ENCODE results near the gene TBX5. TPM values are rescaled to one million over a fixed set of nuclear protein-coding genes. Genes with fewer than 3 reads are reported as not detected.

The TBX5 gene
- total and polyA plus RNA-seq, 2 of the 4 experiments (the other 2 are of a cell fraction), result 13.3 to 14.7 TPM

GRCh38 chr12:114412307-114412706 lies 6.4 kb upstream of the TBX5 start:
- H3K23ac ChIP-seq (ENCODE audit: low read depth, low read length), result peak overlapping the region; percentile 98
- H4K20me1 ChIP-seq (ENCODE audit: insufficient read depth, low read length), result no peaks in the 10 kb centered on the region
- CTCF ChIA-PET, result no interaction called here
- H2AFZ ChIP-seq (replicated peaks; ENCODE audit: low read length, poor library complexity), result peak overlapping the region; percentile 76
- H2AK5ac ChIP-seq (ENCODE audit: low read depth, low read length), result peak overlapping the region; percentile 87
- in situ Hi-C loops (cut with MboI; ENCODE audit: low sequenced_read_pairs), result loop anchor here (25.0 kb wide), 2 partner anchors 925 to 1225 kb away; partner anchors contain the start of genes DDX54 and RITA1
- peak overlapping the region; percentile 90 for H4K91ac ChIP-seq (ENCODE audit: insufficient read depth, low read depth, low read length)
- H3K56ac ChIP-seq (ENCODE audit: extremely low read depth, insufficient read depth, low read length), result peak overlapping the region; percentile 99; the same call in 1 of the 2 replicates
- peak overlapping the region; percentile 97 for H3K4me3 ChIP-seq (ENCODE audit: insufficient read depth, low read depth, low read length)
- H2BK20ac ChIP-seq (ENCODE audit: low read depth, low read length), result peak overlapping the region; percentile 89
- BruUV-seq (replicated peaks), result no TSS peak
- peaks cover 4% of the 10 kb centered on the region; the same call in 1 of the 2 replicates for H3K9me1 ChIP-seq (ENCODE audit: insufficient read depth, low read length)
- peak overlapping the region; percentile 87 for H3K18ac ChIP-seq (ENCODE audit: low read depth, low read length)
- H2AK9ac ChIP-seq (replicated peaks; ENCODE audit: low read depth, low read length, poor library complexity), result peak overlapping the region; percentile 95
- H3K27me3 ChIP-seq (ENCODE audit: control insufficient read depth, insufficient read depth, low read length), result no peaks in the 10 kb centered on the region
- H3K4ac ChIP-seq (ENCODE audit: low read depth, low read length), result peak overlapping the region; percentile 97
- peak overlapping the region; percentile 97 for H3K14ac ChIP-seq (replicated peaks; ENCODE audit: low read depth, low read length)
- H3K27ac ChIP-seq (ENCODE audit: insufficient read depth, low read length), result peak overlapping the region; percentile 100
- POLR2A ChIA-PET (ENCODE audit: unreplicated experiment), result no interaction called here
- DNase-seq (no peak), ATAC-seq (ENCODE audit: low read depth) (no peak)
- intact Hi-C loops (cut with micrococcal nuclease), result no loop called here
- H3K4me1 ChIP-seq (ENCODE audit: control insufficient read depth, insufficient read depth, low read length), result peaks cover 30% of the 10 kb centered on the region
- H4K5ac ChIP-seq (ENCODE audit: low read depth, low read length), result peak overlapping the region; percentile 93
- H2BK5ac ChIP-seq (ENCODE audit: low read depth, low read length, poor library complexity, severe bottlenecking), result peak overlapping the region; percentile 95
- dilution Hi-C loops (cut with HindIII; ENCODE audit: low sequenced_read_pairs, unreplicated experiment), result no loop called here
- H4K8ac ChIP-seq (ENCODE audit: low read depth in 2 of 2, low read length in 2 of 2), result peak overlapping the region; percentile 90 to 94
- H3K4me2 ChIP-seq (ENCODE audit: low read depth, low read length), result peak overlapping the region; percentile 72
- peaks cover 2% of the 10 kb centered on the region; the same call in 1 of the 2 replicates for H3K36me3 ChIP-seq (ENCODE audit: control insufficient read depth, insufficient read depth, low read length)
- no peaks in the 10 kb centered on the region for H3K9me3 ChIP-seq (ENCODE audit: control insufficient read depth, insufficient read depth, low read length)
- peaks cover 16 to 50% of the 10 kb centered on the region in 2 experiments; a peak in 3 of 4 replicates for H3K79me1 ChIP-seq (ENCODE audit: low read depth in 1 of 2, low read length in 2 of 2)
- H2BK120ac ChIP-seq (ENCODE audit: low read depth, low read length), result peak overlapping the region; percentile 88
- peak overlapping the region; percentile 91; the same call in 2 of the 3 replicates for H2BK15ac ChIP-seq (ENCODE audit: low read depth, low read length)
- TF ChIP-seq SMC3 (IDR thresholded peaks at IDR 0.05; ENCODE audit: low read depth, low read length) (no peak), MAFK (IDR thresholded peaks at IDR 0.05; ENCODE audit: low read depth, low read length) (no peak), CHD1 (IDR thresholded peaks at IDR 0.05; ENCODE audit: low read depth, low read length) (no peak), RAD21 (IDR thresholded peaks at IDR 0.05; ENCODE audit: low read length) (no peak), MAZ (IDR thresholded peaks at IDR 0.05; ENCODE audit: borderline replicate concordance, low read depth, low read length) (no peak), NFE2L2 (IDR thresholded peaks at IDR 0.05; ENCODE audit: low read depth, low read length) (no peak), POLR2A (IDR thresholded peaks at IDR 0.05; ENCODE audit: low read depth, low read length) (no peak), BHLHE40 (IDR thresholded peaks at IDR 0.05; ENCODE audit: low read depth, low read length) (no peak), MXI1 (IDR thresholded peaks at IDR 0.05; ENCODE audit: borderline replicate concordance, low read depth, low read length) (no peak), USF2 (IDR thresholded peaks at IDR 0.05; ENCODE audit: low read depth, low read length) (no peak), FOS (IDR thresholded peaks at IDR 0.05; ENCODE audit: low read depth, low read length) (no peak), ELK1 (IDR thresholded peaks at IDR 0.05; ENCODE audit: borderline replicate concordance, low read depth, low read length) (no peak), RCOR1 (IDR thresholded peaks at IDR 0.05; ENCODE audit: insufficient replicate concordance, low read length) (no peak), CTCF (conservative IDR thresholded peaks at IDR 0.05; ENCODE audit: low read depth, low read length) (no peak), RFX5 (IDR thresholded peaks at IDR 0.05; ENCODE audit: low read depth, low read length) (no peak), CEBPB (IDR thresholded peaks at IDR 0.05; ENCODE audit: low read depth, low read length) (no peak)
- H3K9ac ChIP-seq (ENCODE audit: low read depth, low read length), result peak overlapping the region; percentile 99
- no CpG with 5 or more reads among the region's 7 CpGs for whole genome bisulfite sequencing, 2 experiments (ENCODE audit: extremely low coverage in 2 of 2, insufficient read length in 1 of 2)
